K562 (cell line): ENCODE measurements around the gene ITPKB. TPM values are rescaled to one million over a fixed set of nuclear protein-coding genes. Genes with fewer than 3 reads are reported as not detected.

Source experiments
- ATAC-seq: fragments of 200-7000 bp; cut with Tn5 transposase; 3 replicates; pipeline ENCODE4 v1.9.1; 2020; ENCODE audit warnings: moderate library complexity
- BruUV-seq: library from RNA; stranded (reverse); fragments of 400-500 nt; replicated peaks from 2 replicates; lab custom pipeline; 2021; lab: Mats Ljungman, UMichigan
- CTCF ChIA-PET: fragments of 300-600 bp; formaldehyde crosslinking; extraction: SDS; loops from one replicate; lab custom pipeline; 2021; ENCODE audit warnings: low intra/inter-chr PET ratio; lab: Yijun Ruan, JAX
- POLR2A ChIA-PET: fragments of 300-600, 350-650 bp; sonication (Branson Sonifier 250); formaldehyde crosslinking; extraction: SDS; loops from one replicate; lab custom pipeline; 2021; ENCODE audit warnings: antibody characterized with exemption, inconsistent platforms; lab: Yijun Ruan, JAX
- DNase-seq, 4 experiments: peaks; one replicate each; pipeline versions ENCODE4 v3.0.0 to v3.0.0-alpha.2; 2011 to 2018; ENCODE audit warnings: low spot score in 3 of 4, mixed read lengths in 3 of 4; ENCODE audit errors: extremely low read depth in 1 of 4
- FAIRE-seq: peaks from 2 replicates; lab custom pipeline; 2011; peaks lifted over from hg19 to GRCh38; lab: Jason Lieb, UNC
- H2AFZ ChIP-seq: 2 replicates; pipeline ENCODE4 v1.6.0; 2011; ENCODE audit warnings: low read depth, low read length, control low read depth, inconsistent platforms
- H3K27ac ChIP-seq: fragments of 200-600 bp; 3 replicates; pipeline ENCODE4 v1.8.0; 2011; ENCODE audit warnings: low read depth, mild to moderate bottlenecking, control low read depth, inconsistent platforms, low read length, moderate library complexity, mixed read lengths; ENCODE audit errors: extremely low read depth
- H3K27me3 ChIP-seq, 2 experiments: fragments of 300-600 bp in 1 of 2; 2 replicates in 1 of 2; 3 replicates in 1 of 2; pipeline versions ENCODE4 v1.6.0 to v1.8.0; 2011; ENCODE audit warnings: inconsistent platforms in 2 of 2, low read length in 2 of 2, mild to moderate bottlenecking in 1 of 2, mixed read lengths in 1 of 2, moderate library complexity in 1 of 2; ENCODE audit not compliant: control insufficient read depth in 2 of 2, insufficient read depth in 2 of 2
- H3K36me3 ChIP-seq: fragments of 300-600 bp; 3 replicates; pipeline ENCODE4 v1.8.0; 2011; ENCODE audit warnings: mild to moderate bottlenecking, low read length, inconsistent platforms; ENCODE audit not compliant: control insufficient read depth, insufficient read depth
- H3K4me1 ChIP-seq, 2 experiments: fragments of 200-600 bp in 1 of 2; replicated peaks in 1 of 2; 2 replicates in 1 of 2; 3 replicates in 1 of 2; pipeline versions ENCODE4 v1.5.1 to v1.8.0; 2011; ENCODE audit warnings: inconsistent platforms in 2 of 2, low read length in 2 of 2, mild to moderate bottlenecking in 1 of 2, mixed read lengths in 1 of 2, moderate library complexity in 1 of 2; ENCODE audit not compliant: control insufficient read depth in 2 of 2, insufficient read depth in 2 of 2
- H3K4me2 ChIP-seq: 2 replicates; pipeline ENCODE4 v1.6.1; 2011; ENCODE audit warnings: low read length, control low read depth, inconsistent platforms, mixed read lengths; ENCODE audit not compliant: insufficient read depth
- H3K4me3 ChIP-seq: fragments of 200-600 bp; sonication (generic), shearing (Covaris generic); 2 replicates; pipeline ENCODE4 v1.5.1; 2016; ENCODE audit warnings: control low read depth, inconsistent platforms
- H3K79me2 ChIP-seq: fragments of 200-600 bp; 3 replicates; pipeline ENCODE4 v1.8.0; 2011; ENCODE audit warnings: low read length, inconsistent platforms; ENCODE audit not compliant: control insufficient read depth, insufficient read depth
- H3K9ac ChIP-seq, 2 experiments: 2 replicates each; pipeline versions ENCODE4 v1.6.0 to v1.6.1; 2011; ENCODE audit warnings: low read depth in 2 of 2, low read length in 2 of 2, control low read depth in 1 of 2, inconsistent platforms in 1 of 2, mild to moderate bottlenecking in 1 of 2, mixed read lengths in 1 of 2; ENCODE audit not compliant: insufficient read depth in 1 of 2
- H3K9me1 ChIP-seq: one replicate; pipeline ENCODE4 v1.6.0; 2011; ENCODE audit warnings: inconsistent platforms, mild to moderate bottlenecking, low read length, moderate library complexity; ENCODE audit not compliant: control insufficient read depth, insufficient read depth
- H3K9me3 ChIP-seq: replicated peaks from 2 replicates; pipeline ENCODE4 v1.5.1; 2011; ENCODE audit warnings: low read depth, low read length, inconsistent platforms; ENCODE audit not compliant: control insufficient read depth, insufficient read depth
- H4K20me1 ChIP-seq: replicated peaks from 2 replicates; pipeline ENCODE4 v1.6.1; 2011; ENCODE audit warnings: low read length, inconsistent platforms, mixed read lengths; ENCODE audit not compliant: control insufficient read depth, insufficient read depth
- ATF3 ChIP-seq, 2 experiments: fragments of 450-650 bp in 1 of 2; sonication (generic) in 1 of 2; formaldehyde crosslinking in 1 of 2; IDR thresholded peaks in 1 of 2; conservative IDR thresholded peaks in 1 of 2; 2 replicates each; pipeline versions ENCODE4 v1.6.1 to v1.8.1; 2016 to 2023; ENCODE audit warnings: mild to moderate bottlenecking in 2 of 2, moderate library complexity in 2 of 2, inconsistent platforms in 1 of 2, missing genetic modification reagents in 1 of 2
- FOXK2 ChIP-seq, 2 experiments: fragments of 450-650 bp; IDR thresholded peaks in 1 of 2; conservative IDR thresholded peaks in 1 of 2; 2 replicates each; pipeline ENCODE4 v1.6.1; 2016; ENCODE audit warnings: low read depth in 2 of 2, mild to moderate bottlenecking in 1 of 2
- MEIS2 ChIP-seq: fragments of 450-650 bp; IDR thresholded peaks from 2 replicates; pipeline ENCODE4 v1.6.1; 2014; ENCODE audit warnings: mild to moderate bottlenecking; ENCODE audit not compliant: partially characterized antibody
- NRF1 ChIP-seq, 2 experiments: fragments of 450-650 bp; IDR thresholded peaks in 1 of 2; conservative IDR thresholded peaks in 1 of 2; 2 replicates each; pipeline ENCODE4 v1.6.1; 2014; ENCODE audit warnings: mild to moderate bottlenecking in 2 of 2
- PBX2 ChIP-seq, 2 experiments: IDR thresholded peaks in 1 of 2; conservative IDR thresholded peaks in 1 of 2; 2 replicates each; pipeline ENCODE4 v1.6.1; 2016; ENCODE audit warnings: low read depth in 2 of 2, mild to moderate bottlenecking in 1 of 2, missing compliant biosample characterization in 1 of 2, missing genetic modification characterization in 1 of 2, moderate library complexity in 1 of 2
- PCBP2 ChIP-seq: fragments of 200-400 bp; formaldehyde crosslinking; IDR thresholded peaks from 2 replicates; pipeline ENCODE4 v1.6.1; 2018; ENCODE audit warnings: low read length, low read depth, mild to moderate bottlenecking, moderate library complexity; ENCODE audit not compliant: poor library complexity, severe bottlenecking
- PKNOX1 ChIP-seq: fragments of 450-650 bp; IDR thresholded peaks from 2 replicates; pipeline ENCODE4 v1.6.1; 2016
- SOX6 ChIP-seq: fragments of 450-650 bp; IDR thresholded peaks from 2 replicates; pipeline ENCODE4 v1.6.1; 2014; ENCODE audit warnings: mild to moderate bottlenecking
- WGBS: fragments of 100-300 bp; shearing (Covaris generic); methylation state at CpG from one replicate; pipeline ENCODE4 v1.1.6; 2016; ENCODE audit warnings: low coverage, mixed read lengths; ENCODE audit not compliant: insufficient coverage; ENCODE audit errors: missing lambda C conversion rate; 5-methylcytosine and 5-hydroxymethylcytosine counted together
- in situ Hi-C: fragments of 300-500 bp; cut with MboI; formaldehyde crosslinking; loops from 4 replicates; pipeline ENCODE4 v1.15.0; 2018; ENCODE audit warnings: inconsistent platforms, mixed read lengths
- intact Hi-C: fragments of 100-400 bp; cut with micrococcal nuclease; formaldehyde crosslinking; loops from 2 replicates; pipeline ENCODE4 v1.14.2; 2022
- polyA plus RNA-seq, 8 experiments: library from polyadenylated mRNA; depleted of rRNA in 4 of 8; stranded (reverse) in 5 of 8; unstranded in 3 of 8; fragments of >200 nt; fragmentation: Nextera tagmentation in 2 of 8; fragmentation: Illumina TruSeq in 1 of 8; extraction: Ambion mirVana in 2 of 8; extraction: Trizol in 1 of 8; gene quantifications; 2 replicates each; pipeline versions ENCODE4 v1.2.1 to v1.2.3, GENCODE V29; 2011 to 2014; ENCODE audit warnings: inconsistent platforms in 1 of 8, missing spikeins in 1 of 8
- total RNA-seq, 7 experiments: library from RNA; depleted of rRNA in 6 of 7; stranded (reverse); fragments of >200 nt in 6 of 7; fragmentation: Illumina TruSeq in 2 of 7; extraction: Trizol in 2 of 7; gene quantifications; 2 replicates each; pipeline versions ENCODE4 v1.2.1 to v1.2.3, GENCODE V29; 2011 to 2021; ENCODE audit warnings: low replicate concordance in 1 of 7
- TF ChIP-seq, protein P1 (sequence below), 2 experiments: fragments of 450-650 bp; conservative IDR thresholded peaks; 2 replicates each; pipeline ENCODE4 v1.6.1; 2017; ENCODE audit warnings: mild to moderate bottlenecking in 2 of 2, moderate library complexity in 2 of 2

The ITPKB gene
- total and polyA plus RNA-seq, 9 of the 15 experiments (the other 6 are each of a cell fraction or from before 2014, with no cell fraction given): 0.01 to 0.22 TPM; not detected in 7

- Histone ChIP-seq H3K27me3 (peaks cover 20 to 53% of the 10 kb centered on the region in 2 experiments), H3K4me2 (no peak overlapping the region), H3K9me1 (no peaks in the 10 kb centered on the region), H3K4me3 (no peak overlapping the region), H3K9me3 (no peaks in the 10 kb centered on the region), H3K4me1 (no peaks in the 10 kb centered on the region), H4K20me1 (no peaks in the 10 kb centered on the region), H3K27ac (no peak overlapping the region), H2AFZ (no peak overlapping the region), H3K79me2 (no peaks in the 10 kb centered on the region), H3K36me3 (no peaks in the 10 kb centered on the region), H3K9ac (no peak overlapping the region)
- BruUV-seq: no TSS peak
- intact Hi-C loops: no loop called here
- ChIA-PET CTCF (no interaction called here), POLR2A (interaction anchor here (0.7 to 1.2 kb wide), 2 partner anchors 14 to 27 kb away, joined by 4 read pairs; no protein-coding TSS in a partner anchor)
- TF ChIP-seq NRF1 (conservative IDR thresholded peaks at IDR 0.05 in 1 of 2, IDR thresholded peaks at IDR 0.05 in 1 of 2) (no peak), ATF3 (IDR thresholded peaks at IDR 0.05) (peak; percentile 46; the same call in 1 of the 2 replicates), ATF3 (CRISPR knock-in tag; conservative IDR thresholded peaks at IDR 0.05) (no peak), FOXK2 (conservative IDR thresholded peaks at IDR 0.05 in 1 of 2, IDR thresholded peaks at IDR 0.05 in 1 of 2; ENCODE audit: low read depth in 2 of 2) (0 out of 4 replicates have a peak, but pooled peaks of 1 of the 2 experiments have one; percentile 34), PKNOX1 (peak; percentile 18; the same call in 1 of the 2 replicates), MEIS2 (peak; percentile 34), PBX2 (CRISPR knock-in tag; IDR thresholded peaks at IDR 0.05; ENCODE audit: low read depth) (no peak), PBX2 (tag; conservative IDR thresholded peaks at IDR 0.05; ENCODE audit: low read depth) (0 out of 2 replicates have a peak, but pooled peaks have one; percentile 39), SOX6 (peak; percentile 81), PCBP2 (no peak)
- TF ChIP-seq, protein P1, sequence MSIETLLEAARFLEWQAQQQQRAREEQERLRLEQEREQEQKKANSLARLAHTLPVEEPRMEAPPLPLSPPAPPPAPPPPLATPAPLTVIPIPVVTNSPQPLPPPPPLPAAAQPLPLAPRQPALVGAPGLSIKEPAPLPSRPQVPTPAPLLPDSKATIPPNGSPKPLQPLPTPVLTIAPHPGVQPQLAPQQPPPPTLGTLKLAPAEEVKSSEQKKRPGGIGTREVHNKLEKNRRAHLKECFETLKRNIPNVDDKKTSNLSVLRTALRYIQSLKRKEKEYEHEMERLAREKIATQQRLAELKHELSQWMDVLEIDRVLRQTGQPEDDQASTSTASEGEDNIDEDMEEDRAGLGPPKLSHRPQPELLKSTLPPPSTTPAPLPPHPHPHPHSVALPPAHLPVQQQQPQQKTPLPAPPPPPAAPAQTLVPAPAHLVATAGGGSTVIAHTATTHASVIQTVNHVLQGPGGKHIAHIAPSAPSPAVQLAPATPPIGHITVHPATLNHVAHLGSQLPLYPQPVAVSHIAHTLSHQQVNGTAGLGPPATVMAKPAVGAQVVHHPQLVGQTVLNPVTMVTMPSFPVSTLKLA (conservative IDR thresholded peaks at IDR 0.05): peak in 1 of 2 experiments; percentile 62; a peak in 3 of 4 replicates
- ATAC-seq: no peak
- in situ Hi-C loops: no loop called here
- DNase-seq: no peak
- WGBS: 1% methylated on average over 5 of the region's 5 CpGs
- FAIRE-seq: peak; percentile 57
Observed at GRCh38 chr1:226778657-226779058, 39.6 kb upstream of the ITPKB start.
